Muscle layer of duodenum (tissue), 2 donors: ENCODE data around the gene TC2N.
"Not testable (repeated sequence)": the region's sequence is repeated elsewhere in the genome, so short reads cannot be mapped to it uniquely, and the experiment has no call there.

Experiments
- H3K27ac ChIP-seq: one replicate; pipeline ENCODE4 v1.7.0; 2013; ENCODE audit warnings: mild to moderate bottlenecking, low read length
- H3K27me3 ChIP-seq: one replicate; pipeline ENCODE4 v1.7.0; 2013; ENCODE audit warnings: low read depth, mild to moderate bottlenecking, control low read depth, low read length
- H3K36me3 ChIP-seq, 2 donors: one replicate each; pipeline ENCODE4 v1.7.0; 2013; ENCODE audit warnings: low read length in 2 of 2, control low read depth in 1 of 2, mild to moderate bottlenecking in 1 of 2; ENCODE audit not compliant: insufficient read depth in 2 of 2, control insufficient read depth in 1 of 2
- H3K4me1 ChIP-seq, 2 donors: one replicate each; pipeline ENCODE4 v1.7.0; 2013; ENCODE audit warnings: low read length in 2 of 2, mild to moderate bottlenecking in 2 of 2, control low read depth in 1 of 2, moderate library complexity in 1 of 2; ENCODE audit not compliant: insufficient read depth in 2 of 2, control insufficient read depth in 1 of 2
- H3K4me3 ChIP-seq, 2 donors: one replicate each; pipeline ENCODE4 v1.7.0; 2013; ENCODE audit warnings: low read length in 2 of 2, low read depth in 1 of 2, mild to moderate bottlenecking in 1 of 2
- H3K9me3 ChIP-seq, 2 donors: one replicate each; pipeline ENCODE4 v1.7.0; 2013; ENCODE audit warnings: low read length in 2 of 2, control low read depth in 1 of 2, mild to moderate bottlenecking in 1 of 2; ENCODE audit not compliant: control insufficient read depth in 1 of 2
- donor health status: healthy.

The TC2N gene

DNA sequence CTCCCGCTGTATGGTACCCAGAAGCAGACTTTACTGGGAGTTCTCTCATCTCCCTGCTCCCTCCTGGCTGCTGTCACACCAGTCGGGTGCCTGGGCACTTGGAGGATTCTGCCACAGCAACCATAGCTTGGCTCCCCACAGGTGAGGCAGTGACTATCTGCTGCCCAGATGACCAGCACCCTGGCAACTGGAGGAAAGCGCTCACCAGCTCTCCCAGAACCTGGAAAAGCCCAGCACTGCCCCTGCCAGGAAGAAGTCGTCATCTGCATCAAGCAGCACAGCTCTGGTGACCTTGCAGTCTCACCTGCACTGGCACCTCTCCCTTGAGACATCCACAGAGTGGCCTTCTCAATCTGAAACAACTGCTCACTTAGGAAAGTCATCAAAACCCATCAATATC lies 31.9 kb upstream of the TC2N start:
- Histone ChIP-seq H3K4me1 (peaks cover 8 to 18% of the 10 kb centered on the region in 2 donors), H3K9me3 (no peaks in the 10 kb centered on the region), H3K27me3 (no peaks in the 10 kb centered on the region), H3K27ac (no peak overlapping the region), H3K4me3 (no peak overlapping the region), H3K36me3 (no peaks in the 10 kb centered on the region)

DNA sequence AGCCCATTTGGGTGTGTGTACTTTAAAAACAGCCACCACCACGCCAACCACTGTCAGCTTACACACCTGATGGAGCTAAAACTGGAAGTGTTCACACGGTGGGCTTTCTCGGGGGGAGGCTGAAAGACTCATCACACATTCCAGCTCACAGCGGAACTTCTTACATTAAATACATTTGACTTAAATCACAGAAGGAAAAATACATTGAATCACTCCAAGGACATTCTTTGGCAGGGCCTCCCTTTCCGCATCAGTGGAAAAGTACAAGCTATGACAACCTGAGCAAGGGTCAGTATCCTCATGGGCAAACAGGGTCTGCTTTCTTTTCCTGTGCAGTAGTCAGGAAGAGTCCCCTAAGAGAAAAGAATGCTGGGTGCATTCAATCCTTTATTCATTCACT lies 31.0 kb upstream of the TC2N start:
- Histone ChIP-seq H3K4me1 (peaks cover 8 to 18% of the 10 kb centered on the region in 2 donors), H3K27ac (no peak overlapping the region), H3K36me3 (no peaks in the 10 kb centered on the region), H3K4me3 (no peak overlapping the region), H3K9me3 (no peaks in the 10 kb centered on the region), H3K27me3 (no peaks in the 10 kb centered on the region)

- not testable (repeated sequence) for H3K27me3 ChIP-seq, H3K36me3 ChIP-seq, H3K9me3 ChIP-seq, H3K27ac ChIP-seq, H3K4me3 ChIP-seq
- peaks cover 8 to 18% of the 10 kb centered on the region in 2 donors for H3K4me1 ChIP-seq
These were observed 30.4 kb upstream of the TC2N start for GRCh38 chr14:91897716-91898115.

DNA sequence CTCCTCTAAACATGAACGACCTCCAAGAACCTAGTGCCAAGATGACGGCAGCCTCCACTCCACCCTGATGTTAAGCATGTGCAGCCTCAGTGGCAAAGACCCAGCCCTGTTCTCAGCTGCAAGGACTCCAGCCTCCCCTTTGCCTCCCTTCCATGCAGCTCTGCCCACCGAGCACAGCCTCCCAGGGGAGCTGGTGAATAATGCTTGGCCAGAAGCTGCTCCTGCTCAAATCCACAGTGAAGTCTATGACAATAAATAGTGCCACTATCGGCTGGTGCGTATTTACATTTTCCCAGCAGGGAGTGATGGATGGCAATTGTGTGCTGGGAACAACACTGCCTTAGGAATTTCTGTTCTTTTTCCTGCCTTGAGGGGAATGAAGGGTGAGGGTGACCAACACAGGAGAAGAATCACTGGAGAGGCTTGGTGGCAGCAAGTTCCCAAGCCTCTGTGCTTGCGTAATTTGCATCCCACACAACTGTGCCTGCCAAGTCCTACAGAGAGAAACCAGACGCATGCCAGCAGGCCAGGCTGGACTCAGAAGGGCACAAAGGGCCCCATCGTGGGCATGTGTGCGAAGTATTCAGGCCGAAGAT lies 29.9 kb upstream of the TC2N start:
- peaks cover 5 to 18% of the 10 kb centered on the region in 2 donors for H3K4me1 ChIP-seq
- H3K9me3 ChIP-seq: no peaks in the 10 kb centered on the region
- no peaks in the 10 kb centered on the region for H3K36me3 ChIP-seq
- H3K27ac ChIP-seq: no peak overlapping the region
- H3K27me3 ChIP-seq: no peaks in the 10 kb centered on the region
- H3K4me3 ChIP-seq: no peak overlapping the region

- no peaks in the 10 kb centered on the region for H3K9me3 ChIP-seq
- H3K36me3 ChIP-seq: no peaks in the 10 kb centered on the region
- no peak overlapping the region for H3K4me3 ChIP-seq
- H3K4me1 ChIP-seq: peaks cover 5 to 18% of the 10 kb centered on the region in 2 donors
- H3K27ac ChIP-seq: no peak overlapping the region
- H3K27me3 ChIP-seq: no peaks in the 10 kb centered on the region
These were observed 29.1 kb upstream of the TC2N start for GRCh38 chr14:91896419-91896818.

- Histone ChIP-seq H3K4me3 (no peak overlapping the region), H3K9me3 (no peaks in the 10 kb centered on the region), H3K4me1 (peaks cover 0 to 28% of the 10 kb centered on the region in 2 donors), H3K27me3 (no peaks in the 10 kb centered on the region), H3K36me3 (peaks cover 4 to 9% of the 10 kb centered on the region in 2 donors), H3K27ac (no peak overlapping the region)
These were observed 26.3 kb upstream of the TC2N start for GRCh38 chr14:91893669-91894068.

DNA sequence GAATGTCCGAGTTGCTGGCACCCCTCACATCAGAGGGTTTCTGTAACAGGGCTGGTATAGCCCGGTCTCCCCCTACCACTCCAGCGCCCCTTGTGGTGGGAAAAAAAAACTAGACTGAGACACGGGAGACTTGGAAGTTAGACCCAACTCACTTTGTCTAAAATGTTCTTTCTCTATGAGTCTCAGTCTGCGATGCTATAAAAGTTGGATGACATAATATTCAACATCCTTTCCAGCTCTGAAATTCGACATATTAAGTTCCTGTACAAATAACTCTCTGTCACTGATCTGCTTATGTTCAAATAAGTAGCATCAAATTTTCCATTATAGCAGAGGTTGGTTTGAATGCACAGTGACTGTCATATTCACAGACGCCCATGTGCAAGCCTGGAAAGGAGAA lies 25.7 kb upstream of the TC2N start:
- no peak overlapping the region for H3K4me3 ChIP-seq
- H3K27me3 ChIP-seq: no peaks in the 10 kb centered on the region
- H3K9me3 ChIP-seq: no peaks in the 10 kb centered on the region
- peaks cover 4 to 9% of the 10 kb centered on the region in 2 donors for H3K36me3 ChIP-seq
- H3K4me1 ChIP-seq: peaks cover 0 to 25% of the 10 kb centered on the region in 2 donors
- no peak overlapping the region for H3K27ac ChIP-seq

DNA sequence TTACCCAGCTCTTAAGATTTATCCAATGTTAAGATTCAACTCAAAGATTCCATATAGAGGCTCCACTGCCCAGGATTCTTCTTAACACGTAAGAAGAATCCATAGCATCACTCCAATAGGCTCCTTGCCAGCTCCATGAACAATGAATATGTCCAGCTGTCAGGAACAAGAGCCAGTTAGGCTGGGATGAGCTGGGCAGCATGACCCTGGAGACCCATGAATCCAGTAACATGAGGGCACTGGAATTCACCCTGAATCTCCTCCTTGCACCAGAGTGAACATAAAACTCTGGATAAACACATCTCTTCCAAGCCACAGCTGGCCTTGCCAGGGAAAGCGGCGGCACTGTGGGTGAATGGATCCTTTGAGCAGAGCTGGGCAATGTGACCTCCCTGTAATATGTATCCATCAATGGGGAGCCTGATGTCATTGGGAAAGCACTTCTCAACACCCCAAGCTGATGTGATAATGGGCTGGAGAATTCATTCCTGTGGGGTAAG lies 24.4 kb upstream of the TC2N start:
- no peak overlapping the region for H3K27ac ChIP-seq
- H3K27me3 ChIP-seq: no peaks in the 10 kb centered on the region
- H3K4me3 ChIP-seq: no peak overlapping the region
- peaks cover 0 to 19% of the 10 kb centered on the region in 2 donors for H3K4me1 ChIP-seq
- peaks cover 4 to 12% of the 10 kb centered on the region in 2 donors for H3K36me3 ChIP-seq
- no peaks in the 10 kb centered on the region for H3K9me3 ChIP-seq

DNA sequence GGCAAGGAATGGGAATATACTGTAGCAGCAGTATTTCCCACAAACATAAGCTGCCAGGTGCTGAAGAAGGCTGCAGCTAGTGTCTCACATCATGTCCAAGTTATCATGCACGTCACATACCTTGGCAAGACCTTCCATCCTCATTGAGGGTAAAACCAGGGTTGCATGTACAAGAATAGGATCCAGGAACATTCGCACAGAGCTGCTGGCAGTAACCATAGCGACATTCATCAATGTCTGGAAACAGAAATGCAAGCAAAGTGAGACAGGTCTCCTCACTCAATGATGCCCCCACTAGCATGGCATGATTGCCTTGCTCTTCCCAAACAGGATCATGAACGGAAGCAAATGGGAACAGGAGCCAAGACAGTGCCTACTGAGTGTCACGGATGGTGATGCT lies 23.8 kb upstream of the TC2N start:
- Histone ChIP-seq H3K4me1 (peaks cover 0 to 18% of the 10 kb centered on the region in 2 donors), H3K9me3 (no peaks in the 10 kb centered on the region), H3K4me3 (no peak overlapping the region), H3K27me3 (no peaks in the 10 kb centered on the region), H3K36me3 (peaks cover 4 to 12% of the 10 kb centered on the region in 2 donors), H3K27ac (no peak overlapping the region)

- Histone ChIP-seq H3K4me3 (no peak overlapping the region), H3K36me3 (peaks cover 4 to 12% of the 10 kb centered on the region in 2 donors), H3K9me3 (no peaks in the 10 kb centered on the region), H3K4me1 (peaks cover 0 to 18% of the 10 kb centered on the region in 2 donors), H3K27me3 (no peaks in the 10 kb centered on the region), H3K27ac (peak overlapping the region; percentile 45)
These were observed 23.0 kb upstream of the TC2N start for GRCh38 chr14:91890291-91890749.

GRCh38 chr14:91889477-91890211 lies 22.3 kb upstream of the TC2N start:
- Histone ChIP-seq H3K4me3 (no peak overlapping the region), H3K36me3 (peaks cover 4 to 12% of the 10 kb centered on the region in 2 donors), H3K4me1 (peaks cover 0 to 18% of the 10 kb centered on the region in 2 donors), H3K27ac (peak overlapping the region; percentile 45), H3K9me3 (no peaks in the 10 kb centered on the region), H3K27me3 (no peaks in the 10 kb centered on the region)
